Measurements from ENCODE around the gene WNK2.

DNA sequence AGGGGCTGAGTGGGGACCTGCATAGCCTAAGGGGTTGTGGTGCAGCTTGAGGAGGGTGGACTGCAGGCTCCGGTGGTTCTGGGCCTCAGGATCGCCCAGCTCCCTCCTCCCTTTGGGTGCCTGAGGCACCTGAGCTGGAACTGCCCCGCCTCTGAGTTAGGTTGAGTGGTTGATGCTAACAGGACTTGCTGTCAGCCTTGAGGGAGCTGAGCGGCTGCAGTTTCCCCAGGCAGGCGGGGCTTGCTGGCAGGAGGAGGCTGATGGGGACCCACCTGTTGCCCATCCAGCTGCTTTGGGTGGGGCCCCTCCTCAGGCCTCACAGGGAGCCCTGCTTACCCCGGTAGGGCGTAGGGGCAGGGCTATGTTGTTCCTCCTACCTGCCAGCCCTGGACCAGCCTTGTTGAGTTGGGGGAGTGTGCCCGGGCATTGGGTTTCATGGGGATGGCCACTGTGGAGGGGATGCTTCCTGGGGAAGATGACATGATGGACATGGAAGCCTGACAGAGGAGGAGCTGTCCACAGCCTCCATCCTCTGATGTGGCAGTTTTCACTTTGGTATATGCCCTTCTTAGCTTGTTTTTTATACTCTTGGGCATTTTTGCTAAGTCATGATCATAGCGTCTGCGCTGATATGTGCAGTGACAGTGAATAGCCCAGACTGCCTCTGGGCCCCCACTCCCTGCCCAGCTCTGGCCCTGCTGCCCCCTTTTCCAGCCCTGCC is 14.3 kb downstream of the WNK2 start:
- TF ChIP-seq CTCF (IDR thresholded peaks at IDR 0.05; ENCODE audit: low read depth, low read length) (no peak), POLR2A (IDR thresholded peaks at IDR 0.05; ENCODE audit: extremely low read depth, insufficient read length) (no peak)
